HG03354 (cell line): ENCODE results near the gene CHRNB2.

ENCODE experiments used
- ATAC-seq: cut with Tn5 transposase; IDR thresholded peaks from one replicate; pipeline ENCODE4 v1.9.1; 2021; ENCODE audit warnings: mild to moderate bottlenecking; ENCODE audit not compliant: unreplicated experiment, poor library complexity, severe bottlenecking

The CHRNB2 gene

DNA sequence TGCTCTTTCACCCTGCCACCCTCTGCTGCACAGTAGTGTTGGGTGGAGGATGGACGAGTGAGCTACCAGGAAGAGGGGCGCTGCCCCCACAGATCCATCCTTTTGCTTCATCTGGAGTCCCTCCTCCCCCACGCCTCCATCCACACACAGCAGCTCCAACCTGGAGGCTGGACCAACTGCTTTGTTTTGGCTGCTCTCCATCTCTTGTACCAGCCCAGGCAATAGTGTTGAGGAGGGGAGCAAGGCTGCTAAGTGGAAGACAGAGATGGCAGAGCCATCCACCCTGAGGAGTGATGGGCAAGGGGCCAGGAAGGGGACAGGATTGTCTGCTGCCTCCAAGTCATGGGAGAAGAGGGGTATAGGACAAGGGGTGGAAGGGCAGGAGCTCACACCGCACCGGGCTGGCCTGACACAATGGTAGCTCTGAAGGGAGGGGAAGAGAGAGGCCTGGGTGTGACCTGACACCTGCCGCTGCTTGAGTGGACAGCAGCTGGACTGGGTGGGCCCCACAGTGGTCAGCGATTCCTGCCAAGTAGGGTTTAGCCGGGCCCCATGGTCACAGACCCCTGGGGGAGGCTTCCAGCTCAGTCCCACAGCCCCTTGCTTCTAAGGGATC lies 8.5 kb downstream of the CHRNB2 start:
- ATAC-seq, result no peak

DNA sequence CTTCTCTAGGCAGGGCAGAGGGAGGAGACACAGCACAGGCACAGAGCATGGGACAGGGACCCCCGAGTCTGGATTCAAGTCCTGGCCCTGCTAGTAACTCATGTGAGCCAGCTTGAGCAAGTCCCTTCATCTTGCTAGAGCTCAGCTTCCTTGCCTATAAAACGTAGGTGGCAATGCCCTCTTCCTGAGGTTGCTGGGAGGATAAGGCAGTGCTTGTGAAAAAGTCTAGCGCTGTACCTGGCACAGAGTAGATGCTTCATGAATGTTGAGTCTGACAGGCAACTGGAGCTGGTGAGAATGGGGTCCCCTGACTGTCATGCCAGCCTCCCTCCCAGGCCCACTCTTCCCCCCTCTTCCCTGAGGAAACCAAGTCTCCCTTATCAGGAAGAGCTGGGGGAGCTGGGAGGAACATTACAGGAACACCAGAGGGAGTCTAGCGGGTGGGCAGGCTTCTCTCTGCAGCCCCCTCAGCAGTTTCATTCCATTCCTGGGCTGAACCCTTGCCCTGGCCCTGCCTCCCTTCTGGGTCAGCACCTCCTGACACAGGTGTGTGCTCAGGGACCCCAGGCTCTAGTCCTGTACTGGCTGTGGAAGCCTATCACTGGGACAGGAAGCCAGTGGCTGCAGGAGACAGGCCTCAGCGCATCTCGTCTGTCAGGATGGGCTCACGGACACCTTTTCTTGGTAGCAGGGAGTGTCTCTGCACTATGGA lies 9.9 kb downstream of the CHRNB2 start:
- ATAC-seq, result no peak

DNA sequence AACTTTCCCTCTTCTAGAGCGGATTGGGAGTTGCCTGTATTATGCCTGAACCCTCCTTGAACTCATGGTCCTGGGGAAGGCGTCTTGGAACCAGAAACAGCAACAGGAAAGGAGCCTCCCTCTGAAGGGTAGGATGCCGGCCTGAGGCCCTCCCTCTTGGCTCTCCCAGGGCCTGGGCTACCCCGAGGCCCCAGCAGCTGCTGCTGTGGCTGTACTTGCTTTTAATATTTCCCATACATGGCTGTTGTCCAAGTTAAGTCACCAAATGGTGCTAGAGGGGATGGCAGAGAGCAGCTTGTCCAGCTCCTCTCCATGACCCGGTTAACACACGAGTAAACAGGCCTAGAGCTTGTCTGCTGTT lies 10.5 kb downstream of the CHRNB2 start:
- ATAC-seq, result no peak

DNA sequence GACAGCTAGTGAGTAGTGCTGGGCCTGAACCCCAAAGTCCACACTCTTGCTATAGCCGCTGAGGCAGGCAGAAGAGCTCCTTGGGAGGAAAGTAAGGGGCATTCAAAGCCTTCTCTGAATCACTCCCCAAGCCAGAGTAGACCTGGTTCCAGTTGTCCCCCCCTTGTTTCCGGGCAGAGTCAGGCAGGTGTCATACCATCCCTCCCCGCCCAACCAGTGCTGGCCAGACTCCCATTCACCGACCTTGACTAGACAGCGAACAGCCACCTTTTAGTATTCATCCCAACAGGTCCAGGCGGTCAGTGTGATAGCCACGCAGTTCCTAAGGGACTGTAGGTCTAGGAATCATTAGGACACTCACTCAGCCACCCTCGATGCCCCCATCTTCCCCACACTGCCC lies 11.8 kb downstream of the CHRNB2 start:
- ATAC-seq, result no peak

DNA sequence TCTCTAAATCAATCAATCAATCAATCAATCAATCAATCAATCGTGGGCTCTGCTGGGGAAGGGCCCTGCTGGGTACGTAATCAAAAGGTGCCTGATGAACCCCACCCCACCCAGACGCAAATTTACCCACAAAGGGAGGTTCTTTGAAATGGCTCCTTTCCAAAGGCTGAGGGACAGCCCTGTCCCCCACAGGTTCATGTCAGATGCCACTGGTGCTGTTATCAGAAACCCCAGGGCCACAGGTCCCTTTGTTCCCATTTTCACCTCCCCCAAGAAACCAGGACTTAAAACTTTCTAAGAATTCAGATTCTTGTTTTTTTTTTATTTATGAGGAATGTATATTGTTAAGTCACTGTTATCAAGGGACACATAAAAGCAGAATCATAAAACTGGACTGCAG lies 14.2 kb downstream of the CHRNB2 start:
- ATAC-seq, result no peak

DNA sequence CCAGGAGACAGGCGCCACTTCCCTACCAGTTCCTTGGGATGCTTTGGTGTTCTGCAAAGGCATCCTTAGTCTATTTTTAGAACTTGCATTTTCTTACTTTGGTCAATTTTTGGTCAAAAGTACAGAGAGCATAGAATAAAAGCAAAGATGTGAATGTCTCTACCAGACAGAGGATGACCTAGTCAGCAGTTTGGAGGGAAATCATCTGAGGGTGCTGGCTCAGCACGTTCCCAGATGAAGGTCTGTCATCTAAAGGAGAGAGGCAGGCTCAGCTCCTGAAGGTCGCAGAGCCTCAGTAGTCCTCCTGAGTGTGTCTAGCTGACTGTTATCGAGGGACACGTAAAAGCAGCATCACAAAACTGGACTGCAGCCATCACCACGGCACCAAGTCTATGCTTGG lies 15.3 kb downstream of the CHRNB2 start:
- no peak for ATAC-seq

DNA sequence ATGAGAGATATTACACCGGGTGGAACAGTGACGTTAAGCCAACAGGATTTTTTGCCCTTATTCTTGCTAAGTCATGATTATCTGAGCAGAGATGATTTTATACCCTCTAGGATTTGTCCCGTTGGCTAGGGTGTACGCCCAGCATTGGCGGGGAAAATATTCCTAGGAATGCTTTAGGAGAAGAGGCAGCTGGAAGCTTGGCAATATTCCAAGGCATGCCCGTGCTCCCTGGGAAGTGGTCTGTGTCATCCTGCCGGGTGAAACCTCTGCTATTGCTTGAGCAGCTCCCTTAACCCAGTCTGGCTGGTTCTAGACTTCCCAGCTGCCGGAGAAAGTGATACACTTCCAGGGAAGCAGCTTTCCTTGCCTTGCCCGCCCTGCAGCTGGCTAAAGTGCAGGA lies 16.2 kb downstream of the CHRNB2 start:
- ATAC-seq, result no peak

DNA sequence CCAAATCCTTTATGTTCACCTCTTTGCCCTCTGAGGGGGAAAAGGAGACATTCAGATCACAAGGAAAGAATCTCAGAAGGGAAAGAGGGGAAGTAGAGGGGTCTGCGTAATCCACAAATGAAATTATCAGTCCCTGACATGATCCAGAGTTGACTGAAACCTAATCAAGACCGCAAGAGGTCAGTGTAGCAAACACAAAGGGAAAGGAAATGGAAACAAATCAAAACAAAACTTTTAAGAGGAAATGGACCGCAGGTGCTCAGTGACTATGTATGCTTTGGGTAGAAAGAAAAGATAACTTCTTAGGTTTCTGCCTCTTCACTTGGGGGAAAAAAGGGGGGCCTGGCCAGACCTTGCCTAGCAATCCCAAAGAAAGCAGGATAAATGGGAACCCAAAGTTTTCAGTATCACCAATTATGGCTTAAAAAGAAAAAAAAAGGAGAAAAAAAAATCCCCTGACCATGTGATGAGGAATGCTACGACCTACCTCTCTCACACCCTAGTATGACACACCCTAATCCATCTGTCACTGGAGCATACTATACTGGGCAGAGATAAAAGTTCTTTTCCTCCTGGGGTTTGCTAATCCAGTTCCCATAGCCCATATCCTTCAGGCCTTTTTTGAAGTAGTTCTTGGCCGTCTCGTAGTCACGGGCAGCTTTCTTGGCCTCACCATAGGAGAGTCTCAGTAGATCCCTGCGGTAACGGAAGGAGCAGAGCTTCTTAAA lies 16.9 kb downstream of the CHRNB2 start:
- no peak for ATAC-seq

DNA sequence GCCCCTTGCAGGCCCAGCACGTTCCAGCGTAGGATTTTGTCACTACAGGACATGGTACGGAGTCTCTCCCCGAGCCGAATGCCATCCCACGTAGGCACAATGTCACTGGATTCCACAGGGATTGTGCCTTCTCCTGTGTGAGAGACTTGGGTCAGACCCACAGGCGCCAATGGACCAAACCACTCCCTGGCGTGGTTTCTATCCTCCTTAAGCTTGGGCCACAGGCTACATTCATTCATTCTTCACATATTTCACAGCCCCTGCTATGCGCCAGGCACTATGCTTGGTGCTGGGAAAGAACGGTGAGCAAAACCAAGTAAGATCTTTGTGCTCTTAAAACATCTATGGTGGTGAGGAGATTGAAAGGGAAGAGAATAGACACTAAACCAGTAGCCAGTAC lies 18.7 kb downstream of the CHRNB2 start:
- no peak for ATAC-seq

DNA sequence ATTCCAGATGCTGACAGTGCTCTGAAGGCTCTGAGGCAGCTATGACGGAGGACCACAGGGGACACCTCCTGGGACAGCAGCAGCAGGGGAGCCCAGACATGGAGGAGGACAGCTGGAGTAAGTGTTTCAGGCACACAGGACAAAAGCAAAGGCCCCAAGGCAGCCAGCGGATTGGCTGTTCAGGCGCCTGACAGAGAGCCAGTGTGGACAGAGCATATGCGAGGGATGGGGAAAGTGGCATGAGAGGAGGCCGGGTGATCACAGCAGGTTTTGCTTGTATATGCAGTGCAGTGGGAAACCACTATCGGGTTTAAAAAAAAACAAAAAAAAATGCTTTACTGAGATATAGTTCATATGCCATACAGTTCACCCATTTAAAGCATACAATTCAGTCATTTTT lies 19.1 kb downstream of the CHRNB2 start:
- ATAC-seq, result no peak

DNA sequence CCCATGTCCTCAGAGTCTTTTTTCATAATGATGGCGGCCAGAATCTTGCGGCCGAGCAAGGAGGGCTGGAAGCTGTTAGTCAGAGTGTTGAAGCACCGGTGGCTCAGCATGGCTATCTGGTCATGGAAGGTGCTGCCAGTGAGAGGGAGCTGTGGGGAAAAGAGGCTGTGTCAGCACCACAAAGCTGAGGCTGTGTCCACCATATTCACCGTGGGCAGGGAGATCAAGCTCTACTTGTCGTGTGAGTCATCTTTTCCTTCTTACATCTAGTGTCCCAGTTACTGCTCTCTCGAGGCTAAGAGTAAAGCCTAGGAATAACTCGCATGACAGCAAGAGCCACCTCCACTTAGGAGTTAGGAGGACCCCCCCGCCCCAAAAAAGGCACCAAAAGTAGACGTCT lies 22.2 kb downstream of the CHRNB2 start:
- no peak for ATAC-seq

DNA sequence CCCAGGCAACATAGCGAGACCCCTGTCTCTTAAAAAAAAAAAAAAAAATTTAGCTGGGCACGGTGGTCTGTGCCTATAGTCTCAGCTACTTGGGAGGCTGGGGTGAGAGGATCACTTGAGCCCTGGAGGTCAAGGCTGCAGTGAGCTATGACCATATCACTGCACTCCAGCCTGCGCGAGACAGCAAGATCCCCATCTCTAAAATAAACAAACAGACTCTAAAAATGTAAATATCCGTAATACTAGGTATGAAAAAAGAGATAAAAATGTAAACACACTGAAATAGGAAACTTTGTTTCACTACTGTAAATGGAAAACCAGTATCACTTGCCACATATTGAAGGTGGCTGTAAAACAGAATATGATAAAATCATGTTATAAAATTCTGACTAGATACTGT lies 23.2 kb downstream of the CHRNB2 start:
- ATAC-seq, result no peak

DNA sequence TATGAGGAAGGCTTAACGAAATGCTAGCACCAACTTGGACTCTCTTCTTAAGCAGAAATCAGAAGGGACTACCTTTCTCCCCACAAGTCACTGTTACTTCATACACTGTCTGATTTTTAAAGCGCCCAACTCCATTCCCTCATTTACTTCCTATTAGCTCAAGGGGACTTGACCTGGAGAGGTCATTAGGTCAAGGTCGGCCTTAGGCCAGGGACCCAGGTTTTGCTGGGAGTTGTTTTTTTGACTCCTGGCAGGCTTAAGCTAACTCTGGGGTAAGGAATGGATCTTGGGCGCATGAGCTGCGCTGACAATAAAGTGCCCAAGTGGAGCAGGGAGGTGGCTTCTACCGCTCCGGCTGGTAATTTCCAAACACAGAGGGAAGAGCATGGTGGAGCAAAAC lies 23.6 kb downstream of the CHRNB2 start:
- no peak for ATAC-seq

DNA sequence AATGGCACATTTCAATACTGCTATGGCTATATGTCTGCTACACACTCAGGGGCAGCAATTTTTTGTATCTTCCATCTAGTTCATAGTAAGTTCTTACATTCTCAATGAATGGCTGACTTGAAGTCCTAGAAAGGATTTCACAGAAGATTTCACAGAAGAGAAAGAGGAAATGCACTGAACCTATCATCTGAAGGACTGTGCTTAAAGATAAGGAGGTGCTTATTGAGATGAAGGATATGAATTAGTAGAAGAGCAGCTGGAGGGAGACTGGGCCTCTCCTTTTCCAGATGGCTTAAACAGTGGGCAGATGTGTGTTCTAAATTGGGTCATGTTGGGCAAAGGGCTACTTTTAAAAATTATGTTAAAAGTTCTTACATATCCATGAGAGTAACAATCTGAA lies 25.8 kb downstream of the CHRNB2 start:
- ATAC-seq, result no peak

DNA sequence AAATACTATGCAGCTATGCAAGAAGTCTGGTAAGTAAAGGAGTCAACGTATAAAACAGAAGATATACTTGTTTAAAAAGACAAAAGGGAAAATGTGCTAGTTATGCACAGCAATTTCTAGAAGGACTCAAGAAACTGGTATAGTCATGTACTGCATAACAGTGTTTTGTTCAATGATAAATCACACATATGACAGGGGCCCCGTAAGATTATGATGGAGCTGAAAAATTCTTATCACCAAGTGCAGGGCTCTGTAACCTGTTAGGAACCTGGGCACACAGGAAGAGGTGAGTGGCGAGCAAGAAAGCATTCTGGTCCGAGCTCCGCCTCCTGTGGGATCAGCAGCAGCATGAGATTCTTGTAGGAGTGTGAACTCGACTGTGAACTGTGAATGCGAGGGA lies 27.2 kb downstream of the CHRNB2 start:
- ATAC-seq, result no peak

DNA sequence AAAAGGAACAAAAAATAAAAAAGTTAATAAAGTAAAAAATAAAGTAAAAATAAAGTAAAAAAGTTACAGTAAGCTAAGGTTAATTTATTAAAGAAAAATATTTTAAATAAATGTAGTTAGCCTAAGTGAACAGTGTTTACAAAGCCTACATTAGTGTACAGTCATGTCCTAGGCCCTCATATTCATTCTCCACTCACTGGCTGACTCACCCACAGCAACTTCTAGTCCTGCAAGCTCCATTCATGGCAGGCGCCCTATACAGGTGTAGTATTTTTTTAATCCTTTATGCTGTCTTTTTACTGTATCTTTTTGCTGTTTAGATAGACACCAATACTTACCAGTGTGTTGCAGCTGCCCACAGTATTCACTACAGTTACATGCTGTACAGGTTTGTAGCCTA lies 28.0 kb downstream of the CHRNB2 start:
- ATAC-seq, result no peak

DNA sequence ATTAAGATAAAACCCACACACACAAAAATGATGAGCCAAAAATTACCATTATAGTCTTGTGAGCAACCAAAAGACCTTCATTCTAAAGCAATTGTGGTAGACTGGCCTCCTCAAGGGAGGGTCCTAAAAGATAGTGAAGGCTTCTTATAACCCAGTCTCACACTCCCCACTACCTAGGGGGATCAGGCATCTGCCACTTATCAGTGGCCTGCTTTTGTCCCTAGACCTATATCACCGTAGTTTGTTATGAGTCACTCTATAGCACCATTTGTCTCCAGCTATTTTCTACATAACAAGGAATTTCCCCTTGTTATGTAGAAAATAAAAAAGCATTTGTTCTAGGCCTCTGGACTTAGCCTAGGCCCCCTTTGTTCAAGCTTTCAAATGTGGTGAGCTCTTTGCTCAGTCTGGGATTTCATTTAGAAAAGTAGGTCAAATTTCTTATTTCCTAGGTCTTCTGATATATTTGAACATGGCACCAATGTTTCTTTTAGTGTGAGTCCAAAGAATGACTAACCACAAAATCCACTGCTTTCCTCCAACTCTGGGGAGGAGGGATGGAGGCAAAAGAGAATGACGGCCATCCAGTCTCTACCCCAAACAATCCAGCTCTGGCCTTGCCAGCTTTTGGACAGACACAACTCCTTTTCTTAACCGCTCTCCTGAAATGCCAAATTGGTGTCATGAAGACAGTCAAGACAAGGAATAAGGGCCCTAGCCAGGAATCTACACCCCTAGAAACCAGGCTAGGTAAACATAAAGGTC lies 31.5 kb downstream of the CHRNB2 start:
- no peak for ATAC-seq

DNA sequence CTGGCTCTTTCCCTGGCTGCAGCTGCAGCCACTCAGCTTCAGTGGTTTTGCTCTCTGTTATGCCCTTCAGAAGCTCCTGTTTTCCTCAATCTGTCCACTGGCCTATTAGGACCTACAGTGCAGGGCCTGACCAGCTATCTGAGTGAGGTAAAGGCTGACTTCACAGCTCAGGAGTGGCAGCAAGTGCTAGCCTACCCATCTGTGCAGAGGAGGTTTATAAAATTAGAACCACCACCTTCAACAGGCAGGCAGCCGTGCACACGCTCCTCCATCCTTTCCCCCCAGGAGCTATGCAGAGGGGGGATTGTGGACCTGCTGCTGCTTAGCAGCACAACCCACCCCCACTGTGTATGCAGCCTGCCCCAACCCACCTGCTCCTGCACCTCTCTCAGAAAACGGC lies 32.1 kb downstream of the CHRNB2 start:
- no peak for ATAC-seq

DNA sequence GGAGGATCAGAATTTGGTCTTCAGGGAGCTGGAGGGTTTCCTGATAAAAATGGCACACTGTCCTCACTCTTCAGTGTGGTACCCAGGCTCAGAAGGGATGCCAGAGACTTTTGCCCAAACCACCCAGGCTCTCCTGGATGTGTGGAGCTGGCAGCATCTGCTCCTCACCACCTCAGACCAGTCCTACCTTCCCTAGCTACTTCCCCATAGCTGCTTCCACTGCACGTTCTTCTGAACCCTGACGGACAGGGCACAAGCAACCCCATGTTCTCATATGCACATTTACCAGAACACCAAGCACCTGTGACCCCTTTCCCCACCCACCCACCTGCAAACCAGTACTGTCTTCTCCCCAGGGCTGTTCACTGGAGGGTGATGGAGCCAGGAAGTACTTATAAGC lies 35.7 kb downstream of the CHRNB2 start:
- no peak for ATAC-seq

DNA sequence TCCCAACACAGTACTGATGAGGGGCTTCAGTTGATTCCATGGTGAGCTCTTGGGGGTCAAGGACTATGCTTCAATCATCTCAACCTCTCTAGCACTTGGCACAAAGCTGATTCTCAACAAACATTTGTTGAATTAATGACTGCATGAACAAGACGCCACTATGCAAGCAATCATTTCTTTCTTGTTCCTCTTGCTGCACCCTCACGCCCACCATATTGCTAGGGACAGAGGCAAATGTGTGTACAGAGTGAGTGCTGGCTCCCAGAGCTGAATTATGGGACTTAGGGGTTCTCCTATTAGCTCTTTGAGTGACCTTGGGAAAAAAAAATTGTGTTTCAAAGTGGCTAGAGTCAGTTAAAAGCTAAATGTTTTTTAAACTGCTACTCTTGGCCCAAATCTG lies 38.0 kb downstream of the CHRNB2 start:
- ATAC-seq, result no peak
